ENCODE results near the gene NR2F1-AS1.

- TF ChIP-seq POLR2AphosphoS5 (IDR thresholded peaks at IDR 0.05; ENCODE audit: low read depth, low read length) = no peak
- TF ChIP-seq SIN3A (IDR thresholded peaks at IDR 0.05; ENCODE audit: borderline replicate concordance, insufficient read depth, low read length) = no peak
- no peak for TF ChIP-seq TAF1 (IDR thresholded peaks at IDR 0.05; ENCODE audit: borderline replicate concordance, insufficient read depth, low read length)
- no peak for TF ChIP-seq REST (IDR thresholded peaks at IDR 0.05; ENCODE audit: insufficient read depth in 1 of 2, low read depth in 2 of 2, low read length in 2 of 2)
These were observed 9.5 kb upstream of the NR2F1-AS1 start for GRCh38 chr5:93590493-93590892.
